Neuronal stem cell (in vitro differentiated cells): Measurements from ENCODE around the gene SLC39A11.

Experiments
- DNase-seq: peaks from one replicate; pipeline ENCODE4 v3.0.0-alpha.2; 2013; ENCODE audit warnings: low spot score
- H2AFZ ChIP-seq: one replicate; pipeline ENCODE4 v1.6.1; 2013; ENCODE audit warnings: mild to moderate bottlenecking, low read length, inconsistent platforms
- H2AK5ac ChIP-seq: 2 replicates; pipeline ENCODE4 v1.6.1; 2013; ENCODE audit warnings: low read depth, mild to moderate bottlenecking, inconsistent platforms, low read length, moderate library complexity, mixed read lengths
- H2BK120ac ChIP-seq: 2 replicates; pipeline ENCODE4 v1.6.1; 2013; ENCODE audit warnings: low read depth, mild to moderate bottlenecking, inconsistent platforms, low read length, moderate library complexity, mixed read lengths
- H2BK12ac ChIP-seq: one replicate; pipeline ENCODE4 v1.6.1; 2013; ENCODE audit warnings: low read length, inconsistent platforms
- H2BK15ac ChIP-seq: 2 replicates; pipeline ENCODE4 v1.6.1; 2013; ENCODE audit warnings: mild to moderate bottlenecking, low read length, inconsistent platforms, mixed read lengths
- H2BK5ac ChIP-seq: one replicate; pipeline ENCODE4 v1.6.1; 2013; ENCODE audit warnings: inconsistent platforms, mild to moderate bottlenecking, low read length, moderate library complexity
- H3K14ac ChIP-seq: one replicate; pipeline ENCODE4 v1.6.1; 2013; ENCODE audit warnings: low read length, inconsistent platforms
- H3K18ac ChIP-seq: 2 replicates; pipeline ENCODE4 v1.6.1; 2013; ENCODE audit warnings: low read length, inconsistent platforms
- H3K23ac ChIP-seq: 2 replicates; pipeline ENCODE4 v1.6.1; 2013; ENCODE audit warnings: low read depth, mild to moderate bottlenecking, mixed read lengths, low read length, inconsistent platforms; ENCODE audit not compliant: poor library complexity
- H3K27ac ChIP-seq: replicated peaks from 3 replicates; pipeline ENCODE4 v1.5.1; 2013; ENCODE audit warnings: low read length, inconsistent platforms
- H3K27me3 ChIP-seq, 3 experiments: 2 replicates each; pipeline ENCODE4 v1.6.1; 2013; ENCODE audit warnings: low read length in 3 of 3, mild to moderate bottlenecking in 2 of 3, inconsistent platforms in 1 of 3, low read depth in 1 of 3, mixed read lengths in 1 of 3, moderate library complexity in 1 of 3; ENCODE audit not compliant: control insufficient read depth in 3 of 3, insufficient read depth in 3 of 3
- H3K36me3 ChIP-seq, 2 donors: replicated peaks in 1 of 2; 2 replicates each; pipeline ENCODE4 v1.6.1; 2013; ENCODE audit warnings: low read length in 2 of 2; ENCODE audit not compliant: control insufficient read depth in 2 of 2, insufficient read depth in 2 of 2
- H3K4ac ChIP-seq: 2 replicates; pipeline ENCODE4 v1.6.1; 2013; ENCODE audit warnings: inconsistent platforms, mild to moderate bottlenecking, low read length, moderate library complexity
- H3K4me1 ChIP-seq, 2 donors: 1 replicate in 1 of 2; 2 replicates in 1 of 2; pipeline ENCODE4 v1.6.1; 2013; ENCODE audit warnings: low read length in 2 of 2, low read depth in 1 of 2; ENCODE audit not compliant: control insufficient read depth in 2 of 2, insufficient read depth in 1 of 2
- H3K4me2 ChIP-seq: one replicate; pipeline ENCODE4 v1.6.1; 2013; ENCODE audit warnings: mild to moderate bottlenecking, low read length, inconsistent platforms; ENCODE audit not compliant: insufficient read depth, poor library complexity, severe bottlenecking
- H3K4me3 ChIP-seq, 2 donors: 2 replicates each; pipeline ENCODE4 v1.5.1; 2013; ENCODE audit warnings: low read length in 2 of 2, mild to moderate bottlenecking in 2 of 2, inconsistent platforms in 1 of 2, moderate library complexity in 1 of 2
- H3K79me1 ChIP-seq: one replicate; pipeline ENCODE4 v1.6.1; 2013; ENCODE audit warnings: low read depth, mild to moderate bottlenecking, inconsistent platforms, low read length, moderate library complexity
- H3K9ac ChIP-seq: one replicate; pipeline ENCODE4 v1.6.1; 2013; ENCODE audit warnings: mild to moderate bottlenecking, low read depth, low read length, inconsistent platforms; ENCODE audit not compliant: poor library complexity
- H3K9me3 ChIP-seq, 2 donors: replicated peaks in 1 of 2; 2 replicates each; pipeline versions ENCODE3 to v1.6.1; 2013; ENCODE audit warnings: low read length in 2 of 2, mild to moderate bottlenecking in 2 of 2, inconsistent platforms in 1 of 2, low read depth in 1 of 2, mixed read lengths in 1 of 2, moderate library complexity in 1 of 2; ENCODE audit not compliant: control insufficient read depth in 2 of 2, insufficient read depth in 1 of 2
- H4K8ac ChIP-seq: one replicate; pipeline ENCODE4 v1.6.1; 2013; ENCODE audit warnings: low read depth, mild to moderate bottlenecking, inconsistent platforms, low read length, moderate library complexity
- H4K91ac ChIP-seq: one replicate; pipeline ENCODE4 v1.6.1; 2013; ENCODE audit warnings: low read length, low read depth, mild to moderate bottlenecking, inconsistent platforms; ENCODE audit not compliant: poor library complexity
- WGBS, 2 donors: extraction: QIAGEN DNeasy Blood & Tissue Kit; methylation state at CpG; one replicate each; pipeline ENCODE4 v1.1.7; 2013; ENCODE audit warnings: missing lambda C conversion rate in 2 of 2, mixed read lengths in 1 of 2; ENCODE audit not compliant: insufficient read length in 2 of 2, insufficient replicate concordance in 1 of 2; ENCODE audit errors: extremely low coverage in 2 of 2; 5-methylcytosine and 5-hydroxymethylcytosine counted together

Gene SLC39A11

GRCh38 chr17:73138541-73139138 is 46.2 kb upstream of the SLC39A11 start:
- Histone ChIP-seq H3K27ac (no peak overlapping the region), H4K91ac (no peak overlapping the region), H2BK5ac (no peak overlapping the region), H2BK120ac (no peak overlapping the region), H3K23ac (no peak overlapping the region), H2AK5ac (no peak overlapping the region), H3K27me3 (peaks cover 0 to 13% (median 0%) of the 10 kb centered on the region in 3 experiments), H4K8ac (no peak overlapping the region), H2BK15ac (no peak overlapping the region), H3K4ac (no peak overlapping the region), H2AFZ (no peak overlapping the region), H3K36me3 (no peaks in the 10 kb centered on the region), H3K9ac (no peak overlapping the region), H3K4me1 (peaks cover 0 to 9% of the 10 kb centered on the region in 2 donors), H3K18ac (no peak overlapping the region), H2BK12ac (no peak overlapping the region), H3K9me3 (no peaks in the 10 kb centered on the region), H3K4me2 (no peak overlapping the region), H3K14ac (no peak overlapping the region), H3K4me3 (no peak overlapping the region), H3K79me1 (no peaks in the 10 kb centered on the region)
- DNase-seq: no peak
- no CpG with 5 or more reads among the region's 11 CpGs for WGBS, 2 donors

GRCh38 chr17:73137376-73137775 is 44.9 kb upstream of the SLC39A11 start:
- H2AFZ ChIP-seq: no peak overlapping the region
- H3K9ac ChIP-seq: no peak overlapping the region
- H2BK120ac ChIP-seq: no peak overlapping the region
- H3K4me1 ChIP-seq: peaks cover 0 to 10% of the 10 kb centered on the region in 2 donors
- no peak overlapping the region for H4K91ac ChIP-seq
- no peak overlapping the region for H3K14ac ChIP-seq
- WGBS, 2 donors: no CpG with 5 or more reads among the region's 2 CpGs
- no peak overlapping the region for H3K23ac ChIP-seq
- no peak overlapping the region for H3K4me3 ChIP-seq
- no peaks in the 10 kb centered on the region for H3K36me3 ChIP-seq
- no peaks in the 10 kb centered on the region for H3K9me3 ChIP-seq
- no peak overlapping the region for H2BK15ac ChIP-seq
- peaks cover 0 to 15% (median 0%) of the 10 kb centered on the region in 3 experiments for H3K27me3 ChIP-seq
- H3K4me2 ChIP-seq: no peak overlapping the region
- H2BK5ac ChIP-seq: no peak overlapping the region
- H3K18ac ChIP-seq: no peak overlapping the region
- no peak overlapping the region for H3K27ac ChIP-seq
- no peak overlapping the region for H4K8ac ChIP-seq
- DNase-seq: no peak
- no peak overlapping the region for H2AK5ac ChIP-seq
- H3K79me1 ChIP-seq: no peaks in the 10 kb centered on the region
- no peak overlapping the region for H2BK12ac ChIP-seq
- H3K4ac ChIP-seq: no peak overlapping the region

- Histone ChIP-seq H3K18ac (no peak overlapping the region), H3K23ac (no peak overlapping the region), H3K79me1 (no peaks in the 10 kb centered on the region), H3K9ac (no peak overlapping the region), H2BK5ac (no peak overlapping the region), H2BK120ac (no peak overlapping the region), H3K4ac (no peak overlapping the region), H3K36me3 (no peaks in the 10 kb centered on the region), H3K4me3 (no peak overlapping the region), H4K8ac (no peak overlapping the region), H3K4me1 (peaks cover 0 to 9% of the 10 kb centered on the region in 2 donors), H3K27me3 (peaks cover 0 to 14% (median 0%) of the 10 kb centered on the region in 3 experiments), H3K4me2 (no peak overlapping the region), H3K9me3 (no peaks in the 10 kb centered on the region), H2BK15ac (no peak overlapping the region), H4K91ac (no peak overlapping the region), H2BK12ac (no peak overlapping the region), H2AFZ (no peak overlapping the region), H3K14ac (no peak overlapping the region), H3K27ac (no peak overlapping the region), H2AK5ac (no peak overlapping the region)
- no CpG with 5 or more reads among the region's 4 CpGs for WGBS, 2 donors
- DNase-seq: no peak
These were observed 43.3 kb upstream of the SLC39A11 start for GRCh38 chr17:73135766-73136165.

GRCh38 chr17:73133911-73134649 is 41.6 kb upstream of the SLC39A11 start:
- no CpG with 5 or more reads among the region's 4 CpGs for WGBS, 2 donors
- Histone ChIP-seq H2BK120ac (no peak overlapping the region), H3K9me3 (no peaks in the 10 kb centered on the region), H2BK12ac (no peak overlapping the region), H2BK5ac (no peak overlapping the region), H4K91ac (no peak overlapping the region), H3K4me3 (no peak overlapping the region), H3K23ac (no peak overlapping the region), H4K8ac (no peak overlapping the region), H3K27ac (no peak overlapping the region), H3K4ac (no peak overlapping the region), H3K9ac (no peak overlapping the region), H3K79me1 (no peaks in the 10 kb centered on the region), H3K4me2 (no peak overlapping the region), H3K18ac (no peak overlapping the region), H2AK5ac (no peak overlapping the region), H3K27me3 (peaks cover 0 to 6% (median 0%) of the 10 kb centered on the region in 3 experiments), H2BK15ac (no peak overlapping the region), H3K4me1 (peaks cover 0 to 4% of the 10 kb centered on the region in 2 donors), H2AFZ (peak overlapping the region; percentile 84), H3K14ac (no peak overlapping the region), H3K36me3 (no peaks in the 10 kb centered on the region)
- DNase-seq: no peak
